Activated gamma-delta T cell (primary cell): Measurements from ENCODE around the gene CCDC60.

Experiments
- DNase-seq: peaks from one replicate; lab custom pipeline; 2025; lab: John Stamatoyannopoulos, UW

CCDC60 gene

DNA sequence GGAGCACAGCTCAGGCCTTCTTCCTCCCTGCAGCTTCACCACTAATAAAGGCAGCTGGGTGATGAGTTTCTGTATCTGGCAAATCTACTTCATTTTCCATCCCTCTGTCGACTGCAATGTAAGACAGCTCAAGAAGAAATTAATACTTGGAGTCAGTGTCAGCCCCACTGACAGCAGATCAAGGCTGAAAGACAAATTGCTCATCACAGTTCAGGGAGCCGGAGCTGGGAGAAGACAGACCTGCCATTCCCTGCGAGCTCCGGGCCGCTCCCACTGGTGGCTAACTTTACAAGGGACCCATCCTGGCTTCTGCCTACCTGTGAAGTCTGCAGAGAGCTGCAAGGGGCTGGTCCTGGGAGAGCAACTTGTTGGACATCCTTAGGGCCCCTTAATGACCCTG is 49.8 kb downstream of the CCDC60 start:
- DNase-seq = no peak

DNA sequence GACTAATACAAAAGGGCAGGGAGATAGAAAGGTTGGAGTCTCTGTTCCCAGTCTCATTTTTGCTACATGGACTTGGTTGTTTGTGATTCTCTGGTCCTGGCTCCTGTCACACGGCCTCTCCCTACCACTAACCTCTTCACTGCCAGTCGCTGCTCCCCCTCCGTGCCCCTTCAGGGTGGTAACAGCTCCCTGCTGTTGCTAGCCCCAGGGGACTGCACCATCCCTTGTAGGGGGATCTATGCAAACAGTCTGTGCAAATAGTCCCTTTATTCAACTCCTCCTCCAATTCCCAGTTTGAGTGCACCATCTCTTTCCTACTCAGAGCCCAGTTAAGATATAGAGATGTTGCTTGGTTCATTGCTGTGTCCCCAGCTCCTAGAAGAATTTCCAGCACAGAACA is 51.1 kb downstream of the CCDC60 start:
- no peak for DNase-seq

DNA sequence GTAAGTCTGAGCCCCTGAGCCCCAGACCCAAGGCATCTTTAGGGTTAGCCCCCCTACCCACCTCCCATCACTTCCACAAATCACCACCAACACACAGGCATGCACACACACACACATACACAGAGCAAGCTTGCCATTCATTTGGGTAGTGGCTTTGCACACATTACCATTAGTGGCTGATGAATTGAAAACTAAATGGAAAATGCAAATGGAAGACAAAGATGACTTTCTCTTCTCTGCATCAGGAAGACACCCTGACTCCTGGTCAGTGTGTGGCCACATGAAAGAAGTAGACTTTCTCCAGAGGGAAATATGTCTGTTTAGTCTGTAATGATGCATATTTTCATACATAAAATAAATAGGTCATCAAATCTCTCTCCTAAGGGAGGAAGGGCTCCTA is 55.2 kb downstream of the CCDC60 start:
- DNase-seq = no peak

DNA sequence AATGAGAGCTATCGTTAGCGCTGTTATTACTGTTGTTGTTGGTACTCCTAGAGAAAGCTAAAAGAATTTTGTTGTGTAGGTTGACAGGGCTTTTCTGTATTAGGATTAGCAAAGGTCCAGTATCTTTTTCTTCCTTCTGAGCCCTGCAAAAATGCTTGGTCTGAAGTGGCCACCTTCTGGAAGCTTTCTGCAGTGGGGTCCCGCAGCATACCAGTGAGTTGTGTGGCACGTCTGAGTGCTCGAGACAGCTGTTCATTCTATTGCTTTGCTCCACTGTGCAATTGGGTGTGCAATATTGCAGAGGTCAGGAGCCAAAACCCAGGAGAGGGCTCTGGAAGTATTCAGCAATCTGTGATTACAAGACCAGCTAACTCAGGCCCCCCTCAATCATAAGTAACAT is 57.1 kb downstream of the CCDC60 start:
- no peak for DNase-seq

DNA sequence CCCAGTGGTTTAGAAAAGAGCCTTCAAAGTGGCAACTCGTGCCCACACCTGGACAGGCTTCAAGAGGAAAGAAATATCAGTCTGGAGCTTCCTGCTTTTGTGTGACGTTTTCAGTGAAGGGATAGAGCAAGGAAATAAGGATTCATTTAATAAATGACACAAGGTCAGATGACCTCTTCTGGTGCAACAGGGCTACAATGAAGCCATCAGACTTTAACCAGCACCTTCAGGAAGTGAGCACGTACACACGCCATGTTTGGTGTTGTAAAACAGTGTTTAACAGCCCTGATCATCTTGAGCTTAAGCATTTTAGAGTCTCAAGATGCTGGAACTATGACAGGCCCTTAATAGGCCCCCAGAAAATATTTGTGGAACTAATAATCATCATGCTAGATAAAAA is 59.1 kb downstream of the CCDC60 start:
- DNase-seq = no peak

DNA sequence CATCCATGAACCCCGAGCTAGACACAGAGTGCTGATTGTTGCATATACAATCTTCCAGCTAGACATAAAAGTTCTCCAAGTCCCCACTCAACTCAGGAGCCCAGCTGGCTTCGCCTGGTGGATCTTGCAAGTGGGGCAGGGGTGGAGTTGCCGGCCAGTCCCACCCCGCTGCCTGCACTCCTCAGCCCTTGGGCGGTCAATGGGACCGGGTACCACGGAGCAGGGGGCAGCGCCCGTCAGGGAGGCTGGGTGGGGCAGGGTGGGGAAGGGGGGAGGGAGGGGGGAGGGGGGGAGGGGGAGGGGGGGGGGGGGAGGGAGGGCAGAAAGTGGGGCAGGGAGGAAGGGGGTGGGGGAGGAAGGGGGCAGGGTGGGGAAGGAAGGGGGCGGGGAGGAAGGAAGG is 63.0 kb downstream of the CCDC60 start:
- DNase-seq = no peak

DNA sequence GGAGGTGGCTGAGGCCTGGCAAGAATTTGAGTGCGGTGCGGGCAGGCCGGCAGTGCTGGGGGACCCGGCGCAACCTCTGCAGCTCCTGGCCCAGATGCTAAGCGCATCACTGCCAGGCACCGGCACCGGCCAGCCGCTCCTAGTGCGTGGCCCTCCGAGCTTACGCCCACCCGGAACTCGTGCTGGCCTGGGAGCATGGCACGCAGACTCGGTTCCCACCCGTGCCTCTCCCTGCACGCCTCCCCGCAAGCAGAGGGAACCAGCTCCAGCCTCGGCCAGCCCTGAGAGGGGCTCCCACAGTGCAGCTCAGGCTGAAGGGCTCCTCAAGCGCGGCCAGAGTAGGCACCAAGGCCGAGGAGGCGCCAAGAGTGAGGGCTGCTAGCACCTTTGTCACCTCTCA is 63.7 kb downstream of the CCDC60 start:
- no peak for DNase-seq

DNA sequence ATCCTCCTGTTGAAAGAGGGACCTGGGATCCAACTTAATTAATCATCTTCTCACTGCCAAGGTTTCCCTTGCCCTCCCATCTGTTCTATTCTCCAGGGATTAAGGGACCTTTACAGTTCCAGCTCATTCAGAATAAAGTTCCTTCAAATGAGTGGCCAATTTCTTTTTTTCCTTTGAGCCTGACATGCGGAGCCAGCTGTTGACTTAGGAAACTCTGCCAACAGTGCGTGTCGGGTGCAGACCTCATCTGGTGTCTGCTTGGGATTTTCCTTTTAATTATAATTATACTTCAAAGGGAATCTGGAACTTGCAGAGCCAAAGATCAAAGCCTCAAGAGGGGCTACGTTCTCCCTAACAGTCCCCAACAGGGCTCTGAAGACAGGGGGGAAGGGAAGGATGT is 64.8 kb downstream of the CCDC60 start:
- no peak for DNase-seq

DNA sequence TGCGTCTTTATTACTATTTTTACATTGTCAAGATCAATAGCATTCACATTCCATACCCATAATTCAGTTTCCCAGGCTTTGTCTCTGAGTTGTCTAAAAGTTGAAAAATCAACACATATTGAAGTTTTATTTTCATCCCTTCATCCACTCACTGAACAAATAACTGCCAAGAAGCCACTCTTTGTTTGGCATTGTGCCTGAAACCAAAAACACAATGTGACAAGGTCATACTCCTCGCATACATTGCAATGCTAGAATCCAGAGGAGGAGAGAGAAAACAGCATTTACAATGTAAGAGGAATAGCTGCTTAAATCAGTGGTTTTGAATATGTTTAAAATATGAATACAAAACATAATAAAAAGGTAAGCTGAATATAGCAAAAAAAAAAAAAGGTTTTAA is 71.8 kb downstream of the CCDC60 start:
- no peak for DNase-seq

DNA sequence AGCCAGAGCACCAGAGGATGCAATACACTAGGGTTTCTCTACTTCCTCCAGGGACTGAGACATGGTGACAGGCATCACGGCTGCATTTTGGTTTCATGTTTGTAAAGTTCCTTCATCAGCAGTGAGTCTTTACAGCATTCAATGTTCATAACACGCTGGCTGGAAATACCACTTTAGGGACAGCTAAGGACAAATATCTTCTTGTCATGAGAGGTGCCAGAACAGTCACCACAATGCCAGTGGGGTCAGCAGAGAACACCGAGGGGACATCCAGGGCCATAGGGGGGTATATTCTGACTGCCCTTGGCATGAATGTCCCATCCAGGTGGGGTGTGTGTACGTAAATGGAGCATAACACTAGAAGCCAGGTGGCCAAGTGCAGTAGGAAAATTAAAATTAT is 72.3 kb downstream of the CCDC60 start:
- DNase-seq = no peak

DNA sequence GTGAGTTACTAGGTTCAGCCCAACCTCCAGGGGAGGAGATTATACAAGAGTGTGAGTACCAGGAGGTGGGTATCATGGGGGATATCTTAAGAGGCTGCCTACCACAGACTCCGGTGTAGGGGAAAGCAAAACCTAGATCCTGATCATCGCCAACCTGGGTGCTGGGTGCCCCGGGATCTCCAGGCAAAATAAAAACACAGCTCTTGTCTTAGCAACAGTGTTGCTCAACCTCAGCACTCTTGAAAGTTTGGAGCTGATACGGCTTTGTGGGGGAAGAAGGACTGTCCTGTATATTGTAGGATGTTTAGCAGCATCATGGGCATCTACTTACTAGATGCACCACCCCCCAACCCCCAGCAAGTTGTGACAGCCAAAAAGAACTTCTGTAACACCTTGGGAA is 74.5 kb downstream of the CCDC60 start:
- DNase-seq = no peak

DNA sequence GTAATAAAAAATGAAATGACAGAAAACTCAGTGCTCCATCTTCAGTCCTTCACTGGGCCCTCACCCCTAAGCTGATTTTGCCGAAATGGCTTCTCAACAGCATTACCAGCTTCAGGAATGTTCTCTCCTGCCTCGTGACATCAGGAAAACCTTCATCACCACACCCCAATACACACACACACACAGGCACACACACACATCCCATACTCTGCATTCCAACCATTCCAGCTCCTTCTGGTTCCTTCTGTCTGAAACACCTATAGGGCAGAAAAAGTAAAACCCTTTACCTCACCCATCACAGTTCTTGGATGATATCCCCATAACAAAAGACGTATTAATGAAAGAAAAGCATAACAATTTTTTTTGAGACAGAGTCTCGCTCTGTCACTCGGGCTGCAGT is 75.9 kb downstream of the CCDC60 start:
- DNase-seq = no peak

DNA sequence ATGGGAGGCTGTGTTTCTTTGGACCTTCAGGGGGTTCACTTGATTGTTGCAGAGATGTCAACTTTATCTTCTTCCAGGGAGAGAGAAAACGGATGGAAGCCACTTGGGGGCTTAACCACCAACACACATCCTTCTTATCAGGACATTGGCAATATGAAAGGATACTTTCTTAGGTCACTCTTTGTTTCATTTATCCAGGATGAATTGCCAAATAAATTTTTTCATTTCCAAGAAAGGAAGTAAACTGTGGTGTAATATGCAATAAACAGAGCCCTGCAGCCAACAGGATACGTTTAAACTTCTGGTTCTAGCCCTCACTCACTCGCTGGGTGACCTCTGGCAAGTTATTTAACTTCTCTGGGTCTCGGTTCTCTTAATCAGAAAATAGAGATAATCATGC is 77.8 kb downstream of the CCDC60 start:
- DNase-seq = no peak

DNA sequence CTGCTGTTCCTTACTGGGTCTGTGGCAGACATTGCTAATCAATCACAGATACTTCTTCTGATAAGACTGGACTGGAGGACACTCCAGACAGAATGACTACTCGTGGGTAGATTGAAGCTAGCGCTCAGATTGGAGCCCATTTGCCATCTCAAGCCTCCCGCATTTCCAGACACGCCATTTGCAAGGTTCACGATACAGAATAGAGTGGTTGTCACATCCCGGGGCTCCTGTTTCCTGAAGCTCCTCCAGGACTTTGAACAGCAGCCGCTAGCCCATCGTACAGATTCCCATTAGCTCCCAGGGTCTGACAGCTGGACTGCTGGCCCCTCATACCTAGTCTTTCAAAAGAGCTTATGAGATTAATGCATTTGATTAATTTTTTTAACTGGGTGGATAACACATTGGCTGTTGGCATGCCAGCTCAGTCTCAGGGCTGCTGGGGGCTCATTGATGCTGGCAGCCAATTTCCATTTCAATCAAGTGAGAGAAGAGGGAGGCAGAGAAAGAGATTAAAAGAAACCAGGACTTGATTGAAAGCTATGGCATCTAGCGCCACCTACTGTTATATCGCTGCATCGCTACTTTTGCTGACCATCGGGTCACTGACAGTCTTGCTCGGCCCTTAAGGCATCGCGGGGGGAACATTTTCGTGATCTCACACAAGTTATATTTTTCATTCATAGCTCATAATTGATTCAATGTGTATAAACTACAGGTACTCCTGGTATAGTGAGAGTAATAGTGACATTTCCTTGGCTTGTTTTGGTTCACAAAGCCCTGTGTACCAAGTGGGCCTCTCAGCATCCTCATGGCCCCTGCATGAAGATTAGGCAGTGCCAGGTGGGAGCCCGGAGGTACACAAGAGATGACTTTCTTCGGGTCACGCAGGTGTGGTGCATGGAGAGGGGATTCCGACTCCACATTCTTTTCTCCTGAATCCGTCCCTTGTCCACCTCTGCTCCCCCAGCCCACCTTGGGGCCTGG is 78.6 kb downstream of the CCDC60 start:
- DNase-seq = no peak

DNA sequence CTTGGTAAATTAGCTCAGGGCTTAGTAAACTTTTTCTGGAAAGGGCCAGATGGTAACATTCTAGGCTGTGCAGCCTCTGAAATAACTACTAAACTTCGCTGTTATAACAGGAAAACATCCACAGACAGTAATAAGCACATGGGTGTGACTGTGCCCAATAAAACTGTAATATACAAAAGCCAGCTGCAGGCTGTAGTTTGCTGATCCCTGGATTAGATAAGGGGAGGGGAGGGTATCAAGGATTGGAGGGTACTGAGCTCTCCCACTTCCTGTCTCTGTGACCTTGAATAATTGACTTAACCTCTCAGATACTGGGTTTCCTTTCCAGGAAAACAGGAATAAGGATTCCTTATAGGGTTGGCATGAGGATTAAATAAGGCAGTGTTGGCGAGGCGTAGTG is 81.2 kb downstream of the CCDC60 start:
- DNase-seq = no peak

DNA sequence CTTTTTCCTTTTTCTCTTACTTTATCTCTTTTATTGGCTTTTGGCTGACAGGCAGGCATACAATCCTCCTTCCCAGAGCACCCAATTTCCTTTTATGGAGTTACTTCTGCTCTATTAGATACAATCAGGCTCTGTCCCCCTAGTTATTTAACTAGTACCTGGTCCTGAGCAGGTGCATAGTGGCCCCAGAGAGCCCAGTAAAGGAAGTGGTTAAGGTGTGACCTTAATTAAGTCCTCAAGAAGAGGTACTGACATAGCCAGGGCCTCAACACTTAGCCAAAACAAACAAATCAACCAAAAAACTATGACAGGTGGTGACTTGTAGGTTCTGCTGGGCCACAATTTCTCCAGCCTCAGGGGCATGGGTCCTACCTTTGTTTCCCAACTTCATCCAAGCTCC is 82.9 kb downstream of the CCDC60 start:
- no peak for DNase-seq

DNA sequence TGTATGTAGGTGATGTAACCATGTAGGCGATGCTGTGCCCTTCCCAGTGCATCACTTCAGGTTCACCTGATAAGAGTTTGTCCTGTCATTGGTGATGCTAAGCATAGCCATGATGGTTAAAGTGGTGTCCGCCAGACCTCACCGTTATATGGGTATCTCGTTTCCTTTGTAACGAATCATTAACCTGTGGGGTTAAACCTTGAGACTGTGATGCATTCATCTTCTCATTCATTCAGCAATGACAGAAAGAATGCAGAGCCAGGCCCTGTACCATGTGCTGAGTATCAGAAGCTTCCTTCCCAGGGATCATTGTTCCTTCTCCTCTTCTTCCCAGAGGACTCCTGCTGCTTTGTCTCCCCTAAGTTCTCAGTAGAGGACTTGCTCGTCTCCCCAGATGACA is 84.9 kb downstream of the CCDC60 start:
- no peak for DNase-seq

DNA sequence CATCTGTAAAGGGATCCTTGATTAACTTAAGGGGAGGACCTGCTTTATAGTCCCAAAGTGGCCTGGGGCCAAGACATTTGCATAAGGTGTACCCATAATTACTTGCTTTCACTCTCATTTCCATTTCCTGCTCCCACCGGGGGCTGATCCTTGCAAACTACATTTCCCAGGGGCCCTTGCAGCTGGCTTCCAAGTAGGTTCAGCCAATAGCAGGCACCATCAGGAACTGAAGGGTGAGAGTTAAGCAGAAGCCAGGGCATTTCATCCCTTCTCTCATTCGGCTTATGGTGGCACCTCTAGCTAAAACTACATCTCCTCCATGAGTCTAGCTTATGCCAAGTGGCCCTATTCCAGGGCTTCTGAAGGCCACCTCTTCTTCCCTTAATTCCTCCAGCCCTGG is 88.8 kb downstream of the CCDC60 start:
- no peak for DNase-seq

DNA sequence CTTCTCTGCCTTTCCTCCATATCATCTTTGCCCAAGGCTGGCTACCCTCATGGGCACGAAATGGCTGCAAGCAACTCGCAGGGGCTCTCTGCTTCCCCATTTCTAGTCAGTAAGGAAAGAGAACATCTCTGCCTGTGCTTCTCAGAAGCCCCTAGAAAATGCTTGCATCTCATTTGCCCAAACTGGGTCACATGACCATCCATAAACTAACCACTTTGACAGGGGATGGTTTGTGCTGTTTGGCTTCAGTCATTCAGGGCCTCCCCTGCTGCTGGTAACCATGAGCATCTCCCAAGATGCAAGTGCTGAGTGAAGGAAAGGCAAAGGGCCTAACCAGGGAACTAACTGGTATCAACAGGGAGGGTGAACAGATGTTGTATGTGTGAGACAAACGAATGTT is 91.1 kb downstream of the CCDC60 start:
- no peak for DNase-seq

DNA sequence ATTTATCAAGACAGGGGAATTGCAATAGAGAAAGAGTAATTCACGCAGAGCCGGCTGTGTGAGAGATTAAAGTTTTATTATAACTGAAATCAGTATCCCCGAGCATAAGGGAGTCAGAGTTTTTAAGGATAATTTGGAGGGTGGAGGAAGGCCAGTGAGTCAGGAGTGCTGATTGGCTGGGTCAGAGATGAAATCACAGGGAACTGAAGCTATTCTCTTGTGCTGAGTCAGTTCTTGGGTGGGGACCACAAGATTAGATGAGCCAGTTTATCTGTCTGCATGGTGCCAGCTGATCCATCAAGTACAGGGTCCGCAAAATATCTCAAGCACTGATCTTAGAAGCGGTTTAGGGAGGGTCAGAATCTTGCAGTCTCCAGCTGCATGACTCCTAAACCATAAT is 96.6 kb downstream of the CCDC60 start:
- no peak for DNase-seq

DNA sequence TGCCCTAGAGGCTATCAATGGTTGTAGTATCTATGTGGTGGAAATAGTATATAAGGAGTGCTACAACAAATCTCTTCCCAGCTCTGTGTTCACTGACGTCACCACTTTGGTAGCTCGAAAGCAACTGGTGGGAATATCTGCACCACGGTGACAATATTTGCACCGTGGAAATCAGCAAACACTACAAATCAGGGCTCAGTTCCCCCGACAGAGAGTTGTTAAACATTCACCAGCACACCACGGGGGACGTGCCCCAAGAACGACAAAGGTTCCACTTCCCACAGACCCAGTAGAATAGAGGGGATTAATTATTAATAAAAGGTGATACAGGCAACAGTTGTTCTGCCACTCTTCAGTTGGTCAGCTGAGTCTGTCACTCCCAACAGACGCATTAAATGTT is 98.4 kb downstream of the CCDC60 start:
- DNase-seq = no peak

DNA sequence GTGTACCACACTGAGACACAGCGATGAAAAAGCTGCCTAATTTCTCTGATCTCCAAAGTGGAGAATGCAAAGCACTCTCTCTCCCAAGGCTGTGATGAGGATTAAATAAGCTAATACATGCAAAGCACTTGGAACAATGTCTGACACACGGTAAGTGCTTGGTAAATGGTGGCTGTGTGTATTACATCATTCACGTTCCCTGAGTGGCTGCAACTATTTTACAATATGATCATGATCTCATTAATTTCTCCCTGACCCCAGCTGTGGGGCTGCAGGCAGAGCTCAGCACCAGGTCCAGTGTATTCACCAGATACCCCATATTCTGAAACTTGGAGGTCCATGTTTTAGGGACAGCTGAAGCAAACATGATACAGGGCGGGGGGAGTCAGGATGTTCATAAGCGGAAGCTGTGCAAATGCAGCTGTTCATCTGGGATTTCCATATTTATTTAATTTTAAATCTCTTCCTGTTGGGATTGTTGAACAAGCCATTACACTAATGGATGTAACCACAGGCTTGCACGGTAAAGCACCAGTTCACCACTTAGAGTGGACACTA is 106.4 kb downstream of the CCDC60 start:
- no peak for DNase-seq

DNA sequence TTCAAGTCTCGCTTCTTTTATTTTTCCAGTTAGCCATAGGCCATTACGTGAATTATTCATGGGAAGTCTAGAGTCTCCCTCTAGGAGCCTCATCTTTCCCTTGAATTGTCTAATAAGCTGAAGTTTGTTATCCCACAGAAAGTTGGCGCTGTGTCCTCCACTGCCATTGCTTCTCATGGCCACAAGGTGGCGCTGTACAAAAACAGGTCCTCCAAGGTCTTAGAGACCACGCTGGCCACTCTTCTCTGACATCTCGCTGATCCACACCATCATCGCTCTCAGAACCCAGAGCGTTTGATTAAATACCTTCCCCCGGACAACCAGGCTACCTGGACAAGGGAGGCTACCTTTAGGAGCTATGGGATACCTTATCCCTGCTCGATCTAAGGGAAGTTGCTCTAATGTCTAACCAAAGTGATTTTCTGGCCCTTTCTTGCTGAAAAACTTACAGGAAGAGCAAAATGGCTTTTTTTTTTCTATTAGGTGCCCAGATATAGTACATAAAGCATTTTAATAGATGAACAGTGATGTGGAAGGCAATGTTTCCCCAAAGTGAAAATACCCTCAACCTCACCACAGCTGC is 110.0 kb downstream of the CCDC60 start:
- DNase-seq = no peak
